Measurements from ENCODE around the gene APOBR. TPM values are rescaled to one million over a fixed set of nuclear protein-coding genes. Genes with fewer than 3 reads are reported as not detected.

Gene APOBR
- total and polyA plus RNA-seq, 2 of the 13 experiments (the other 11 are each of a cell fraction or from before 2014, with no cell fraction given), result 0.03 TPM; not detected in 1

GRCh38 chr16:28495098-28495793 is 803 bp downstream of the APOBR start (continued):
- TF ChIP-seq ZNF503 (CRISPR knock-in tag; IDR thresholded peaks at IDR 0.05), result no peak

DNA sequence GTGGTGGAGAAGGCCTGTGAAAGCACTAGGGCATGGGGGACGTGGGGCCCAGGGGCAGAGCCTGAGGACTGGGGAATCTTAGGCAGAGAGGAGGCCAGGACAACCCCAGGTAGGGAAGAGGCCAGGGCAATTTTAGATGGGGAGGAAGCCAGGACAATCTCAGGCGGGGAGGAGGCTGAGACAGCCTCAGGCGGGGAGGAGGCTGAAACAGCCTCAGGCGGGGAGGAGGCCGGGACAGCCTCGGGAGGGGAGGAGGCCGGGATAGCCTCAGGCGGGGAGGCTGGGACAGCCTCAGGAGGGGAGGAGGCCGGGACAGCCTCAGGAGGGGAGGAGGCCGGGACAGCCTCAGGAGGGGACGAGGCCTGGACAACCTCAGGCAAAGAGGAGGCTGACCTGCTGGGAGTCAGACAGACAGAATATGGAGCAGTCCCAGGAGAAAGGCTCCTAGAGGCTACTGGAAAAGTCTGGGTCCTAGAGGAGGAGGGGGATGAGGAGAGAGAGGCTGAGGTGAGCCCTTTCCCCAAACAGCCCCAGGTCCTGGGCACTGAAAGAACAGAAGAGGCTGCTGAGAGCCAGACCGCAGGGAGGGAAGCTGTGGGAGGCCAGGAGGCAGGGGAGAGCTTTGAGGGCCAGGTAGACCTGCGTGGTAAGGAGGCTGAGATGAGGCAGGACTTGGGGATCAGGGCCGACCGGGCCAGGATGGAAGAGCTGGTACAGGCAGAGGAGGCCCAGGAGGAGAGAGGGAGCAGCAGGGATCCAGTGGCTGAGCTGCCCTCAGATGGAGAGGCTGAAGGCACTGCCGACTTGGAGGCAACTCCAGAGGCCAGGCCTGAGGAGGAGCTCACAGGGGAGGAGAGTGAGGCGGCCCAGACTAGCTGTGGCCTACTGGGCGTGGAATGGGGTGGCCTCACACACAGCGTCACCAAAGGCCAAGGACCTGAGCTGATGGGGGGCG is 1.6 kb downstream of the APOBR start:
- WGBS (ENCODE audit: low lambda C conversion rate), result 38% methylated on average over 19 of the region's 20 CpGs
- no peak for ATAC-seq
- in situ Hi-C loops (cut with HindIII; ENCODE audit: extremely low pct_ligation_motif_present, low pct_unique_long_range_greater_than_20kb) (no loop called here), intact Hi-C loops (cut with micrococcal nuclease; ENCODE audit: unreplicated experiment) (no loop called here)
- Histone ChIP-seq H3K79me2 (ENCODE audit: insufficient read depth, low read length) (no peaks in the 10 kb centered on the region), H3K27me3 (ENCODE audit: control insufficient read depth in 1 of 2, insufficient read depth in 2 of 2, low read length in 2 of 2) (peaks cover 18 to 59% of the 10 kb centered on the region in 2 experiments), H2AFZ (ENCODE audit: low read length) (no peak overlapping the region), H4K20me1 (ENCODE audit: insufficient read depth, low read length) (no peaks in the 10 kb centered on the region), H3K4me2 (ENCODE audit: low read depth, low read length) (no peak overlapping the region), H3K9ac (ENCODE audit: insufficient read depth, low read depth, low read length) (no peak overlapping the region), H3K9me3 (ENCODE audit: low read length) (no peaks in the 10 kb centered on the region), H3K27ac (ENCODE audit: extremely low read length, insufficient read depth, low read length) (no peak overlapping the region), H3K4me3 (replicated peaks in 1 of 3; ENCODE audit: insufficient read depth in 1 of 3, low read depth in 2 of 3, low read length in 3 of 3) (no peak overlapping the region), H3K36me3 (replicated peaks in 1 of 2; ENCODE audit: control insufficient read depth in 1 of 2, insufficient read depth in 2 of 2, low read length in 2 of 2) (no peaks in the 10 kb centered on the region), H3K4me1 (ENCODE audit: insufficient read depth, low read length) (peaks cover 14% of the 10 kb centered on the region; the same call in 1 of the 2 replicates)
- ChIA-PET CTCF (ENCODE audit: low intra/inter-chr PET ratio, low total read pairs) (no interaction called here), POLR2A (interaction anchor here (1.2 kb wide), 1 partner anchor 97 kb away, joined by 3 read pairs; no protein-coding TSS in a partner anchor)
- DNase-seq (ENCODE audit: low spot score), result no peak
- FAIRE-seq, result no peak
- BruUV-seq (replicated peaks), result no TSS peak
- TF ChIP-seq, protein P1, sequence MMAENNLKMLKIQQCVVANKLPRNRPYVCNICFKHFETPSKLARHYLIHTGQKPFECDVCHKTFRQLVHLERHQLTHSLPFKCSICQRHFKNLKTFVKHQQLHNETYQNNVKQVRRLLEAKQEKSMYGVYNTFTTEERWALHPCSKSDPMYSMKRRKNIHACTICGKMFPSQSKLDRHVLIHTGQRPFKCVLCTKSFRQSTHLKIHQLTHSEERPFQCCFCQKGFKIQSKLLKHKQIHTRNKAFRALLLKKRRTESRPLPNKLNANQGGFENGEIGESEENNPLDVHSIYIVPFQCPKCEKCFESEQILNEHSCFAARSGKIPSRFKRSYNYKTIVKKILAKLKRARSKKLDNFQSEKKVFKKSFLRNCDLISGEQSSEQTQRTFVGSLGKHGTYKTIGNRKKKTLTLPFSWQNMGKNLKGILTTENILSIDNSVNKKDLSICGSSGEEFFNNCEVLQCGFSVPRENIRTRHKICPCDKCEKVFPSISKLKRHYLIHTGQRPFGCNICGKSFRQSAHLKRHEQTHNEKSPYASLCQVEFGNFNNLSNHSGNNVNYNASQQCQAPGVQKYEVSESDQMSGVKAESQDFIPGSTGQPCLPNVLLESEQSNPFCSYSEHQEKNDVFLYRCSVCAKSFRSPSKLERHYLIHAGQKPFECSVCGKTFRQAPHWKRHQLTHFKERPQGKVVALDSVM (CRISPR knock-in tag; IDR thresholded peaks at IDR 0.05), result peak; percentile 83
- no peak for TF ChIP-seq NFKBIZ (CRISPR knock-in tag; IDR thresholded peaks at IDR 0.05)
- TF ChIP-seq, protein P2, sequence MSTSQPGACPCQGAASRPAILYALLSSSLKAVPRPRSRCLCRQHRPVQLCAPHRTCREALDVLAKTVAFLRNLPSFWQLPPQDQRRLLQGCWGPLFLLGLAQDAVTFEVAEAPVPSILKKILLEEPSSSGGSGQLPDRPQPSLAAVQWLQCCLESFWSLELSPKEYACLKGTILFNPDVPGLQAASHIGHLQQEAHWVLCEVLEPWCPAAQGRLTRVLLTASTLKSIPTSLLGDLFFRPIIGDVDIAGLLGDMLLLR (CRISPR knock-in tag; IDR thresholded peaks at IDR 0.05), result no peak
- TF ChIP-seq SRY (CRISPR knock-in tag; IDR thresholded peaks at IDR 0.05), result no peak
- 0 out of 2 replicates have a peak, but pooled peaks have one; percentile 22 for TF ChIP-seq ZFP91 (CRISPR knock-in tag; IDR thresholded peaks at IDR 0.05; ENCODE audit: borderline replicate concordance)

All from HepG2 (cell line).